Left cardiac atrium (tissue), 4 donors: ENCODE results near the gene FAM240B. TPM values are rescaled to one million over a fixed set of nuclear protein-coding genes. Genes with fewer than 3 reads are reported as not detected.
A peak's percentile ranks its signal among the peaks of the same experiment; 100 is the strongest.

ENCODE experiments used
- ATAC-seq, 2 donors: fragments of 200-7000 bp; cut with Tn5 transposase; one replicate each; pipeline ENCODE4 v1.9.1; 2020; ENCODE audit warnings: mild to moderate bottlenecking in 2 of 2, moderate library complexity in 2 of 2
- DNase-seq: peaks from one replicate; pipeline ENCODE4 v3.0.0-alpha.2; 2020
- intact Hi-C, 2 donors: fragments of 100-400 bp; cut with DNase I; formaldehyde crosslinking; loops; one replicate each; pipeline versions ENCODE4 v1.14.1 to v1.15.1; 2022 to 2023
- long read RNA-seq: library from polyadenylated mRNA; unstranded; transcript quantifications from one replicate; pipeline ENCODE4 v2.0.0, GENCODE V29; 2021
- total RNA-seq, 2 donors: library from RNA; stranded (reverse); fragmentation: NEBNext Ultra II Directional; extraction: Animal tissue kit (Norgen Biotek cat#: 25700); gene quantifications; one replicate each; pipeline ENCODE4 v1.2.1, GENCODE V29; 2021
- donor health status: DM: no; HTN: yes; CAD: no.
- donor health status: DM: no; HTN: yes; CAD: no; lungs with severe emphysema.
- donor health status: DM: yes; HTN: yes; CAD: no.
- donor health status: Dilated cardiomyopathy.

FAM240B gene
- not detected for total RNA-seq
- long read RNA-seq = 0 reads

GRCh38 chr9:38720083-38720745 is at the start of gene FAM240B:
FAM240B (minus strand) TSS chr9:38720133; CDS start chr9:38703999, 16,134 bp downstream.
- intact Hi-C loops = no loop called here
- DNase-seq (no peak), ATAC-seq (no peak)

GRCh38 chr9:38768351-38768761 is 48.4 kb upstream of the FAM240B start:
- ATAC-seq (peak in 1 of 2 donors; percentile 70), DNase-seq (no peak)
- intact Hi-C loops = no loop called here

- DNase-seq (no peak), ATAC-seq (no peak)
- intact Hi-C loops = no loop called here
These were observed 45.2 kb upstream of the FAM240B start for GRCh38 chr9:38765101-38765500.

- ATAC-seq (peak in 1 of 2 donors; percentile 63), DNase-seq (no peak)
- intact Hi-C loops = no loop called here
These were observed 42.1 kb upstream of the FAM240B start for GRCh38 chr9:38761999-38762398.

GRCh38 chr9:38761339-38761738 is 41.4 kb upstream of the FAM240B start:
- intact Hi-C loops = no loop called here
- DNase-seq = no peak
- no peak for ATAC-seq

- DNase-seq (no peak), ATAC-seq (no peak)
- intact Hi-C loops = no loop called here
These were observed 36.8 kb upstream of the FAM240B start for GRCh38 chr9:38756702-38757101.

GRCh38 chr9:38747941-38748340 is 28.0 kb upstream of the FAM240B start:
- no peak for DNase-seq
- intact Hi-C loops = no loop called here
- ATAC-seq = no peak

GRCh38 chr9:38747067-38747466 is 27.1 kb upstream of the FAM240B start:
- ATAC-seq (no peak), DNase-seq (no peak)
- intact Hi-C loops = no loop called here

GRCh38 chr9:38746303-38746702 is 26.4 kb upstream of the FAM240B start:
- intact Hi-C loops = no loop called here
- no peak for DNase-seq
- no peak for ATAC-seq

GRCh38 chr9:38744484-38744883 is 24.6 kb upstream of the FAM240B start:
- no peak for DNase-seq
- intact Hi-C loops = no loop called here
- ATAC-seq = no peak

- ATAC-seq = no peak
- intact Hi-C loops = no loop called here
- no peak for DNase-seq
These were observed 17.3 kb upstream of the FAM240B start for GRCh38 chr9:38737246-38737645.

GRCh38 chr9:38734831-38735230 is 14.9 kb upstream of the FAM240B start:
- no peak for DNase-seq
- intact Hi-C loops = no loop called here
- no peak for ATAC-seq

GRCh38 chr9:38733503-38733902 is 13.6 kb upstream of the FAM240B start:
- intact Hi-C loops = no loop called here
- no peak for ATAC-seq

GRCh38 chr9:38732885-38733284 is 13.0 kb upstream of the FAM240B start:
- intact Hi-C loops = no loop called here
- DNase-seq = no peak
- no peak for ATAC-seq

More at GRCh38 chr9:38733503-38733902, 13.6 kb upstream of the FAM240B start:
- DNase-seq = no peak

- intact Hi-C loops = no loop called here
- no peak for DNase-seq
- peak; percentile 55 to 80 for ATAC-seq
These were observed 7.6 kb upstream of the FAM240B start for GRCh38 chr9:38727497-38728001.

GRCh38 chr9:38724754-38725153 is 4.8 kb upstream of the FAM240B start:
- no peak for ATAC-seq

GRCh38 chr9:38718148-38718547 is 1.8 kb downstream of the FAM240B start:
- ATAC-seq = no peak
- intact Hi-C loops = loop anchor here in 1 of 2 donors (10.0 kb wide), 1 partner anchor 73 kb away; no protein-coding TSS in a partner anchor

More at GRCh38 chr9:38724754-38725153, 4.8 kb upstream of the FAM240B start:
- intact Hi-C loops = no loop called here
- no peak for DNase-seq

GRCh38 chr9:38715684-38716083 is 4.2 kb downstream of the FAM240B start:
- DNase-seq (no peak), ATAC-seq (no peak)
- intact Hi-C loops = loop anchor here in 1 of 2 donors (10.0 kb wide), 1 partner anchor 71 kb away; no protein-coding TSS in a partner anchor

More at GRCh38 chr9:38718148-38718547, 1.8 kb downstream of the FAM240B start:
- DNase-seq = no peak

- ATAC-seq (peak; percentile 95 to 97), DNase-seq (no peak)
- intact Hi-C loops = loop anchor here in 1 of 2 donors (10.0 kb wide), 1 partner anchor 69 kb away; no protein-coding TSS in a partner anchor
These were observed 6.5 kb downstream of the FAM240B start for GRCh38 chr9:38713426-38713825.

GRCh38 chr9:38708759-38709158 is 11.2 kb downstream of the FAM240B start:
- DNase-seq (no peak), ATAC-seq (no peak)
- intact Hi-C loops = no loop called here
